ENCODE results near the gene KIF6.

- TF ChIP-seq POLR2A (IDR thresholded peaks at IDR 0.05) = no peak
- no peak for TF ChIP-seq CTCF (IDR thresholded peaks at IDR 0.05 in 4 of 5, conservative IDR thresholded peaks at IDR 0.05 in 1 of 5)
Measured at GRCh38 chr6:39714802-39715201, 10.4 kb downstream of the KIF6 start.

Measured in gastrocnemius medialis (tissue), 4 donors.